ENCODE measurements around the gene OR4C16.

The OR4C16 gene, protein sequence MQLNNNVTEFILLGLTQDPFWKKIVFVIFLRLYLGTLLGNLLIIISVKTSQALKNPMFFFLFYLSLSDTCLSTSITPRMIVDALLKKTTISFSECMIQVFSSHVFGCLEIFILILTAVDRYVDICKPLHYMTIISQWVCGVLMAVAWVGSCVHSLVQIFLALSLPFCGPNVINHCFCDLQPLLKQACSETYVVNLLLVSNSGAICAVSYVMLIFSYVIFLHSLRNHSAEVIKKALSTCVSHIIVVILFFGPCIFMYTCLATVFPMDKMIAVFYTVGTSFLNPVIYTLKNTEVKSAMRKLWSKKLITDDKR

DNA sequence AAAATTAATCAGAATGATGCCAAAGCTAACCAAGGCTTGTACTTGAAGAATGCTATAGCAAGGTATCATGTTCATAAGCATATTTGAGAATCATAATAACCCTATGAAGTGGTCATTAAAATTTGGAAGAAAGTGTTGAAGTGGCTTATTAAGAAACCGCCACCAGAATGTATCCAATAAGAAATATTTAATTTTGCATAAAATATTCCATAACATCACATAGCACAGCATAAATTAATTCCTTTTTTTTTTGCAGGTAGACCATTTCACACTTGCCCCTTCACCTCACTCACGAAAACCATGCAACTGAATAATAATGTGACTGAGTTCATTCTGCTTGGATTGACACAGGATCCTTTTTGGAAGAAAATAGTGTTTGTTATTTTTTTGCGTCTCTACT, at the start of gene OR4C16:
Gene OR4C16 (plus strand): TSS at position 301 of the 400 bp plus-strand sequence. CDS start 0 bp downstream, at position 301.
- DNase-seq, result no peak

DNA sequence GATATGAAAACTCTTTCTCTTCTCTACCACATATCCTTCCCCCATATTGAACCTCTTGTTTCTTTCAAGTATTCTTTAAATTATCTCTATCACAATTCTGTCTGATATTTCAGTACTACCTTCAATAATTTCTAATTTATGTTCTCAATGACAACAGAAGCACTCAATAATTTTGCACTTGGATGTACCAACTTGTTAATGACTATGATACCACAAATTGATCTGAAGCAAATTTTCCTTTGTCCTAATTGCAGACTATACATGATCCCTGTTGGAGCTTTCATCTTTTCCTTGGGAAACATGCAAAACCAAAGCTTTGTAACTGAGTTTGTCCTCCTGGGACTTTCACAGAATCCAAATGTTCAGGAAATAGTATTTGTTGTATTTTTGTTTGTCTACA, 17.8 kb upstream of the OR4C16 start, which contains the start of gene OR4C15:
Gene OR4C15 (plus strand): TSS at position 301 of the 400 bp plus-strand sequence. CDS start 0 bp downstream, at position 301.
- no peak for DNase-seq

DNA sequence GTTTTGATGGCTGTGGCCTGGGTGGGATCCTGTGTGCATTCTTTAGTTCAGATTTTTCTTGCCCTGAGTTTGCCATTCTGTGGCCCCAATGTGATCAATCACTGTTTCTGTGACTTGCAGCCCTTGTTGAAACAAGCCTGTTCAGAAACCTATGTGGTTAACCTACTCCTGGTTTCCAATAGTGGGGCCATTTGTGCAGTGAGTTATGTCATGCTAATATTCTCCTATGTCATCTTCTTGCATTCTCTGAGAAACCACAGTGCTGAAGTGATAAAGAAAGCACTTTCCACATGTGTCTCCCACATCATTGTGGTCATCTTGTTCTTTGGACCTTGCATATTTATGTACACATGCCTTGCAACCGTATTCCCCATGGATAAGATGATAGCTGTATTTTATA, 620 bp downstream of the OR4C16 start:
- DNase-seq, result no peak

DNA sequence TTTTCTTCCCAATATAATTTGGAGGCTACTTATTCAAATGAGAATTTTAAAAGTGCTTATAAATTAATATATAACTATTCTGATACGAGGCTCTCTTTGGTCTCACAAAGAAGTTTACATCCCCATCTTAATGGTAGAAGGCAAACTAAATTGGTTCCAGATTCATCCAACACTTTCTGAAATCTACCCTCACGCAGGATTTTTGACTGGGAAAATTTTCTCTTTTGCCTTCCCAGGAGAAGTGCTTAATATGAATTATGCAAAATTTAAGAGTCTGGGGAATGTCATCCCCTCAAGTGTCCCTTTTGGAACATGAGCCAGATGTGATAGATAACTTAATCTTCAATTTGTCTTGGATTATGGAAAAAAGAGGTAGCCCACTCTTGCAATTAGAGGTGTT, 35.6 kb downstream of the OR4C16 start, which contains the start of gene OR4C11:
Gene OR4C11 (minus strand): TSS at position 101 of the 400 bp plus-strand sequence. CDS start 3,272 bp downstream, outside the sequence.
- DNase-seq, result no peak

Measured in hypothalamus (tissue), 51 donors.